Memory B cell (primary cell): ENCODE measurements around the gene MCM10.
"Not testable (repeated sequence)": the region's sequence is repeated elsewhere in the genome, so short reads cannot be mapped to it uniquely, and the experiment has no call there.

Experiments
- ATAC-seq: fragments of 150-1000 bp; cut with Tn5 transposase; 2 replicates; pipeline ENCODE4 v1.10.0; 2021; ENCODE audit warnings: low read depth, mild to moderate bottlenecking, moderate library complexity
- DNase-seq, 2 donors: peaks; one replicate each; pipeline ENCODE4 v3.0.0; 2022; ENCODE audit warnings: low spot score in 2 of 2
- H3K27ac Mint-ChIP-seq: one replicate; pipeline ENCODE4 v1.8.0; 2022; ENCODE audit warnings: mild to moderate bottlenecking, moderate library complexity, mixed read lengths
- H3K27me3 Mint-ChIP-seq: one replicate; pipeline ENCODE4 v1.8.0; 2022; ENCODE audit warnings: mixed read lengths
- H3K36me3 Mint-ChIP-seq: one replicate; pipeline ENCODE4 v1.8.0; 2022; ENCODE audit warnings: mild to moderate bottlenecking, mixed read lengths
- H3K4me1 Mint-ChIP-seq: one replicate; pipeline ENCODE4 v1.8.0; 2022; ENCODE audit warnings: mixed read lengths
- H3K4me3 Mint-ChIP-seq: one replicate; pipeline ENCODE4 v1.8.0; 2022; ENCODE audit warnings: mild to moderate bottlenecking, moderate library complexity, mixed read lengths
- H3K9me3 Mint-ChIP-seq: one replicate; pipeline ENCODE4 v1.8.0; 2022; ENCODE audit warnings: mixed read lengths

MCM10 gene

GRCh38 chr10:13219685-13220670 lies 58.6 kb downstream of the MCM10 start:
- no peaks in the 10 kb centered on the region for H3K9me3 Mint-ChIP-seq
- peaks cover 1% of the 10 kb centered on the region for H3K27me3 Mint-ChIP-seq
- H3K27ac Mint-ChIP-seq = no peak overlapping the region
- DNase-seq = no peak
- peak; percentile 63 for ATAC-seq
- H3K36me3 Mint-ChIP-seq = no peaks in the 10 kb centered on the region
- no peaks in the 10 kb centered on the region for H3K4me1 Mint-ChIP-seq
- no peak overlapping the region for H3K4me3 Mint-ChIP-seq

DNA sequence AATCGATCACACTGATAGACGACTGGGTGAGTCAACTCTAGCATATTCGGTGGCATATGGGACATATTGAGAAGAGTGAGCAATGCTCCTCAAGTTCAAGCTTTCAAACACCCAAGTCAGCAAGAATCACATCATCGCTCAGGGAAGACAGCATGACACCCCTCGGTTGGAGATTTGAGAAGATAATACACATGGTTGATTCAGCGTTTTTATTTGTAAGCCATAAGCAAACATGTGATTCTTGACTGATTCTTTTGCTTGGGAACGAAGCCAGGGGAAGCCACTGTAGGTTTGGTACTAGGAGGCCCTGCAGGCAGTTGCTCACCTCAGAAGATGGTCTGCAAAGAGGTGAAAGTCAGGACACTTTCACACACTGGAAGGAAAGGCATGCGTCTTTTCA lies 60.2 kb downstream of the MCM10 start:
- DNase-seq = no peak
- H3K9me3 Mint-ChIP-seq = no peaks in the 10 kb centered on the region
- no peaks in the 10 kb centered on the region for H3K4me1 Mint-ChIP-seq
- H3K36me3 Mint-ChIP-seq = no peaks in the 10 kb centered on the region
- H3K27me3 Mint-ChIP-seq = peaks cover 3% of the 10 kb centered on the region
- no peak for ATAC-seq
- no peak overlapping the region for H3K4me3 Mint-ChIP-seq
- H3K27ac Mint-ChIP-seq = no peak overlapping the region

DNA sequence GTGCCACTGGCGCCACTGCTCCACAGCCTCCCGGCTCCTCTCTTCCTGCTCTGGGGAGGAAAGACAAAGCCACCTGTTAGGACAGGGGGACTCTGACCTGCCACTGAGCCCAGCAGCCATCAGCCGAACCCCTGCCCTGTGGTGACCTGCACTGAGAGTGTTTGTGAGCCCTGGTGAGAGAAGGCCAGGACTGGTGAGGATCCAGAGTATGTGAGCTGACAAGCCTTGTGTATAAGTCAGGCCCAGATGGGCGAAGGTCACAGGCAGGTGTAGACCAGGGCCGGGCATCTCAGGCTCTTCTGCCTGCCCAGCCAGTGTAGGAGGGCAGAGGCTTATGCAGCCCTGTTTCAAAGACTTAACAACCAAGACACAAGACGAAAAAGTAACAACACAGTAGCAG lies 60.8 kb downstream of the MCM10 start:
- Mint-ChIP-seq H3K36me3 (no peaks in the 10 kb centered on the region), H3K27me3 (peaks cover 3% of the 10 kb centered on the region), H3K27ac (no peak overlapping the region), H3K4me1 (no peaks in the 10 kb centered on the region), H3K9me3 (no peaks in the 10 kb centered on the region), H3K4me3 (no peak overlapping the region)
- DNase-seq = no peak
- ATAC-seq = no peak

DNA sequence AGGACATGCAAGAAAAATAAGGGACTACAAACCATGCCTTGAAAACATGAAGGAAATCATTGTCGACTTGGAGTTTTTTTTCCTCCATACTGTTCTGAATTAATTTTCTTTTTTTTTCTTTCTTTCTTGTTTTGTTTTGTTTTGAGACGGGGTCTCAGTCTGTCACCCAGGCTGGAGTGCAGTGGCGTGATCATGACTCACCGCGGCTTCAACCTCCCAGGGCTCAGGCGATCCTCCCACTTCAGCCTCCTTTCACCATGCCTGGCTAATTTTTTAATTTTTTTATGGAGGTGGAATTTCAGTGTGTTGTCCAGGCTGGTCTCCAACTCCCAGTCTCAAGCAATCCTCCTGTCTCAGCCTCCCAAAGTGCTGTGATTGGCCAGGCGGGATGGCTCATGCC lies 61.2 kb downstream of the MCM10 start:
- Mint-ChIP-seq H3K4me1 (no peaks in the 10 kb centered on the region), H3K9me3 (no peaks in the 10 kb centered on the region), H3K27ac (no peak overlapping the region), H3K27me3 (peaks cover 3% of the 10 kb centered on the region), H3K4me3 (no peak overlapping the region), H3K36me3 (no peaks in the 10 kb centered on the region)
- no peak for DNase-seq
- no peak for ATAC-seq

DNA sequence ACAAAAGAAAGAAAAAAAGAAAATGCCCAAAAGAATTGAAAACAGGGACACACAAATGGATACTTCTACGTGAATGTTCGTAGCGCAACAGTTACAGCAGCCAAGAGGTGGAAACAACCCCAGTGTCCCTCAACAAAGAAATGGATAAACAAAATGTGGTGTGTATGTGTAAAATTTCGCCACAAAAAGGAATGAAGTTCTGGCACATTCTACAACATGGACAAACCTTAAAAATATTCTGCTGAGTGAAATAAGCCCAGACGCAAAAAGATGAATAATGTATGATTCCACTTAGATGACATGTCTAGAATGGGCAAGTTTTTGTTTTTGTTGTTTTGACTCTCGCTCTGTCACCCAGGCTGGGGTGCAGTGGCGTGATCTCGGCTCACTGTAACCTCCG lies 61.9 kb downstream of the MCM10 start:
- H3K4me3 Mint-ChIP-seq = no peak overlapping the region
- no peak overlapping the region for H3K27ac Mint-ChIP-seq
- no peaks in the 10 kb centered on the region for H3K4me1 Mint-ChIP-seq
- H3K9me3 Mint-ChIP-seq = no peaks in the 10 kb centered on the region
- peaks cover 3% of the 10 kb centered on the region for H3K27me3 Mint-ChIP-seq
- H3K36me3 Mint-ChIP-seq = no peaks in the 10 kb centered on the region
- ATAC-seq (no peak), DNase-seq (no peak)

DNA sequence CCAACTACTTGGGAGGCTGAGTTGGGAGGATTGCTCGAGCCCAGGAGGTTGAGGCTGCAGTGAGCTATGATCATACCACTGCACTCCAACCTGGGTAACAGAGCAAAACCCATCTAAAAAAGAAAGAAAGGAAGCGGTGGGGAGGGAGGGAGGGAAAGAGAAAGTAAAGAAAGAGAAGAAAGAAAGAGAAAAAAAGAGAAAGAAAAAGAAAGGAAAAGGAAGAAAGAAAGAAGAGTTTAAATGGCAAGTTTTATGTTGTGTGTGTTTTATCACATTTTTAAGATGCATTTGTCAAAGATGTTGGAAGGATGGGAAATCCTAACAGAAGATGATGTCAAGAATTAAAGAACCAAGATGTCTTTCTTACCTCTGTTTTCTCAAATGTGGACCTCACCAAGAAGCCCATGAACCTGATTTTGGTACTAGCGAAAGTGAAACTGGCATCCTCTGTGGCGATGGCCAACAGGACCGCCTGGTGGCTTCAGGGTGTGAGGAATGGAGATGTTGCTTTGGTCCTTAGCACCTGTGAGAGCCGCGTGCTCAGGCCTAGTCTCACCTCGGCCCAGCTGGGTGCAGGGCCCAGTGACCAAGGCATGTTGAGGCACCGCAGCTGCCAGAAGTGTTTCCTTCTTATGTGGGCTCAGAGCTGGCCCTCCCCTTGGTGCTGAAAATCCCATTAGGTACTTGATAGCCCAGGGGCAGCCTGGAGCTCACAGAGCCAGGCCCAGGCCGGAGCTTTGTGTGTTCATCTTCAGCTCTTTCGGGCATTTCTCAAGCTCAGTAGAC lies 63.0 kb downstream of the MCM10 start:
- Mint-ChIP-seq H3K9me3 (no peaks in the 10 kb centered on the region), H3K27ac (no peak overlapping the region), H3K27me3 (peaks cover 3% of the 10 kb centered on the region), H3K4me1 (no peaks in the 10 kb centered on the region), H3K36me3 (no peaks in the 10 kb centered on the region), H3K4me3 (no peak overlapping the region)
- DNase-seq (no peak), ATAC-seq (no peak)

- Mint-ChIP-seq H3K36me3 (no peaks in the 10 kb centered on the region), H3K4me3 (no peak overlapping the region), H3K4me1 (no peaks in the 10 kb centered on the region), H3K9me3 (no peaks in the 10 kb centered on the region), H3K27me3 (peaks cover 3% of the 10 kb centered on the region), H3K27ac (no peak overlapping the region)
- ATAC-seq (no peak), DNase-seq (no peak)
Measured at GRCh38 chr10:13225601-13226000, 64.2 kb downstream of the MCM10 start.

DNA sequence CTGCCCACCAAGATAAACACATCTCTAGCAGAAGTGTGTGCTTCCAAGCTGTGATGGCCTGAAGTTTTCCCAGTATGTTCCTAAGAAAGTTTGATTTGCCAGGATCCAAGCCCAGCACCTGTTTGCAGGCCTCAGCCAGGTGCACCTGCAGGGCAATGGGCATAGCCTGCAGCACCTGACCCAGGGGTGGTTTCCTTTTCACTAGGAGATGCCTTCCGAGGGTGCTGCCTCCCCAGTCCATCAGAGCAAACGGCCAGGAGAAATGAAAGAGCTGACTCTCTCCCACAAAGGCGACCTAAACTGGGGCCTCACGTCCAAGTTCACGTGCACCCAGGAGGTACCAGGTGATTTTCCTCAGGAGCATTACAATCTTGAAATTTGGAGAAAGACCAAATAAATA lies 65.7 kb downstream of the MCM10 start:
- ATAC-seq (no peak), DNase-seq (no peak)
- Mint-ChIP-seq H3K4me3 (no peak overlapping the region), H3K27ac (no peak overlapping the region), H3K36me3 (no peaks in the 10 kb centered on the region), H3K9me3 (no peaks in the 10 kb centered on the region), H3K27me3 (peaks cover 1% of the 10 kb centered on the region), H3K4me1 (no peaks in the 10 kb centered on the region)

- H3K9me3 Mint-ChIP-seq = no peaks in the 10 kb centered on the region
- ATAC-seq = no peak
Measured at GRCh38 chr10:13231190-13231589, 69.8 kb downstream of the MCM10 start.

DNA sequence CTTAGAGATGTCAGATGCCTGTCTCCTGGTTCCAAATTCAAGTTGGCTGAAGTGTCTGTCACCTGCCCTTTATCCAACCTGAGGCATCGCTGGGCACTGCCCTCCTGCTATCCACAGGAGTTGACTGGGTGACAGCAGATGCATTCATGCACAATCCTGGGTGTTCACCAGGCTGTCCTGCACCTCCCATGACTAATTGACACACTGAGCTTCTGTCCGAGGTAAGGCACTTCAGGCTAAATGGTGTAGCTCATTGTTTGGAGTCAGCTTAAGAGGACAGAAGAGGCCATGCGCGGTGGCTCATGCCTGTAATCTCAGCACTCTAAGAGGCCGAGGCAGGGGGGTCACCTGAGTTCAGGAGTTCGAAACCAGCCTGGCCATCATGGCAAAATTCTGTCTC lies 70.5 kb downstream of the MCM10 start:
- no peaks in the 10 kb centered on the region for H3K4me1 Mint-ChIP-seq
- ATAC-seq (no peak), DNase-seq (no peak)
- H3K9me3 Mint-ChIP-seq = no peaks in the 10 kb centered on the region
- H3K36me3 Mint-ChIP-seq = no peaks in the 10 kb centered on the region
- peaks cover 8% of the 10 kb centered on the region for H3K27me3 Mint-ChIP-seq
- no peak overlapping the region for H3K4me3 Mint-ChIP-seq
- no peak overlapping the region for H3K27ac Mint-ChIP-seq

More at GRCh38 chr10:13231190-13231589, 69.8 kb downstream of the MCM10 start:
- Mint-ChIP-seq H3K36me3 (no peaks in the 10 kb centered on the region), H3K4me1 (no peaks in the 10 kb centered on the region), H3K27ac (no peak overlapping the region), H3K4me3 (no peak overlapping the region), H3K27me3 (peaks cover 6% of the 10 kb centered on the region)
- no peak for DNase-seq

- DNase-seq (no peak), ATAC-seq (no peak)
- H3K4me1 Mint-ChIP-seq = no peaks in the 10 kb centered on the region
- H3K27me3 Mint-ChIP-seq = peaks cover 10% of the 10 kb centered on the region
- no peak overlapping the region for H3K4me3 Mint-ChIP-seq
- no peaks in the 10 kb centered on the region for H3K36me3 Mint-ChIP-seq
- H3K9me3 Mint-ChIP-seq = no peaks in the 10 kb centered on the region
- no peak overlapping the region for H3K27ac Mint-ChIP-seq
Measured at GRCh38 chr10:13233358-13233757, 72.0 kb downstream of the MCM10 start.

- DNase-seq = no peak
- no peak within 1 kb of the TSS for H3K4me3 Mint-ChIP-seq
- H3K36me3 Mint-ChIP-seq = no peaks in the 10 kb centered on the region
- peaks cover 10% of the 10 kb centered on the region for H3K27me3 Mint-ChIP-seq
- ATAC-seq = no peak
- H3K9me3 Mint-ChIP-seq = no peaks in the 10 kb centered on the region
- no peaks in the 10 kb centered on the region for H3K4me1 Mint-ChIP-seq
- no peak within 1 kb of the TSS for H3K27ac Mint-ChIP-seq
Measured at GRCh38 chr10:13234172-13234571, 72.8 kb downstream of the MCM10 start, which contains the start of gene UCMA. Gene UCMA, minus strand, starts transcription at chr10:13234374. Its CDS starts 116 bp downstream, at chr10:13234258.

DNA sequence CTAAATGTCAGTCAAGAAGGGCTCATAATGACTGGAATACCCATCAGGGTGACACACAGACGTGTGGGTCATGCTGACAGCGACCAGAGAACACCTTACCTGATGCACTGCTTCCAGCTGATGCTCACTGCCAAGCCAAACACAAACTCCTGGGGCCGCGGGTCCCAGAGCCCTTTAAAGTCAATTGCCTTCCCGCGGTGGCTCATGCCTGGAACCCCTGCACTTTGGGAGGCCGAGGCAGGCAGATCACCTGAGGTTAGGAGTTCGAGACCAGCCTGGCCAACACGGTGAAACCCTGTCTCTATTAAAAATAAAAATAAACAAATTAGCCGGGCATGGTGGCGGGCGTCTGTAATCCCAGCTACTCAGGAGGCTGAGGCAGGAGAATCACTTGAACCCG lies 73.4 kb downstream of the MCM10 start:
- not testable (repeated sequence) for H3K36me3 Mint-ChIP-seq, H3K4me1 Mint-ChIP-seq, DNase-seq, ATAC-seq, H3K9me3 Mint-ChIP-seq, H3K4me3 Mint-ChIP-seq, H3K27ac Mint-ChIP-seq
- peaks cover 10% of the 10 kb centered on the region for H3K27me3 Mint-ChIP-seq

GRCh38 chr10:13236638-13237037 lies 75.3 kb downstream of the MCM10 start:
- Mint-ChIP-seq H3K4me1 (no peaks in the 10 kb centered on the region), H3K36me3 (no peaks in the 10 kb centered on the region), H3K27me3 (peaks cover 10% of the 10 kb centered on the region), H3K27ac (no peak overlapping the region), H3K4me3 (no peak overlapping the region), H3K9me3 (no peaks in the 10 kb centered on the region)
- DNase-seq (no peak), ATAC-seq (no peak)
